IMR-90 (cell line): ENCODE results near the gene FAM78A.
A peak's percentile ranks its signal among the peaks of the same experiment; 100 is the strongest.

ENCODE experiments used
- BHLHE40 ChIP-seq: fragments of 150-350 bp; IDR thresholded peaks from 2 replicates; pipeline ENCODE4 v1.6.1; 2016; ENCODE audit warnings: mild to moderate bottlenecking, low read depth, low read length
- CEBPB ChIP-seq: IDR thresholded peaks from 2 replicates; pipeline ENCODE4 v1.6.1; 2012; ENCODE audit warnings: low read depth, low read length, improper control_type of control experiment
- CTCF ChIP-seq: conservative IDR thresholded peaks from 2 replicates; pipeline ENCODE4 v1.5.1; 2012; ENCODE audit warnings: mild to moderate bottlenecking, low read depth, low read length, improper control_type of control experiment
- MAZ ChIP-seq: IDR thresholded peaks from 2 replicates; pipeline ENCODE4 v1.6.1; 2012; ENCODE audit warnings: low read depth, mild to moderate bottlenecking, low read length, improper control_type of control experiment, moderate library complexity, borderline replicate concordance
- MXI1 ChIP-seq: IDR thresholded peaks from 2 replicates; pipeline ENCODE4 v1.6.1; 2012; ENCODE audit warnings: low read depth, mild to moderate bottlenecking, low read length, moderate library complexity, borderline replicate concordance
- POLR2A ChIP-seq: IDR thresholded peaks from 2 replicates; pipeline ENCODE4 v1.6.1; 2012; ENCODE audit warnings: mild to moderate bottlenecking, low read depth, low read length
- RAD21 ChIP-seq: IDR thresholded peaks from 2 replicates; pipeline ENCODE4 v1.6.1; 2012; ENCODE audit warnings: low read length, improper control_type of control experiment
- RCOR1 ChIP-seq: IDR thresholded peaks from 2 replicates; pipeline ENCODE4 v1.6.1; 2012; ENCODE audit warnings: mild to moderate bottlenecking, low read length, improper control_type of control experiment; ENCODE audit not compliant: insufficient replicate concordance
- RFX5 ChIP-seq: IDR thresholded peaks from 2 replicates; pipeline ENCODE4 v1.8.0; 2012; ENCODE audit warnings: low read depth, mild to moderate bottlenecking, low read length, moderate library complexity
- SMC3 ChIP-seq: fragments of 150-350 bp; IDR thresholded peaks from 2 replicates; pipeline ENCODE4 v1.6.1; 2016; ENCODE audit warnings: low read depth, mild to moderate bottlenecking, antibody characterized with exemption, low read length, moderate library complexity

DNA sequence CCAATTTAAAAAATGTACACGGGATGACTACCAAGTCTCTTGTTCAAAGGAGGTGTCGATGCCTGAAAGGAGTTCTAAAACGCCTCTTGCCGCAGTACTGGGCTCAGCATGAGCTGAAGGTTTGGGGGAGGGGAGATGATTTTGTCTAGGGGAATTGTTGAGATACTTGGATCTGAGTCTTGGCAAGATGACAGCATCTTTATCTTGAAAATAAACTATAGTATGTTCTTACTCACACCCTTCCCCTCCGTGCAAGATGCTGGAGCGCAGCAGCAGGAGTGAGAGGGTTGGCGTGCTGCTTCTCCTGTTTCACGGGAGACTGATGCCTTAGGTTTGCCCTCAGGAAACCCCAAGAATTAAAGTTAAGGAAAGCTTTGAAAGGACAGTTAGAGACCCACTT, 47.3 kb downstream of the FAM78A start:
- TF ChIP-seq CTCF, result no peak
- no peak for TF ChIP-seq CEBPB
- no peak for TF ChIP-seq MXI1
- TF ChIP-seq POLR2A, result no peak
- peak; percentile 48; the same call in 1 of the 2 replicates for TF ChIP-seq BHLHE40
- no peak for TF ChIP-seq RFX5
- no peak for TF ChIP-seq RCOR1
- TF ChIP-seq RAD21, result no peak
- no peak for TF ChIP-seq MAZ
- TF ChIP-seq SMC3, result no peak
